Smooth muscle cell (in vitro differentiated cells): Measurements from ENCODE around the gene CPED1. TPM values are rescaled to one million over a fixed set of nuclear protein-coding genes. Genes with fewer than 3 reads are reported as not detected.
"Not testable (repeated sequence)": the region's sequence is repeated elsewhere in the genome, so short reads cannot be mapped to it uniquely, and the experiment has no call there.

Experiments
- DNase-seq: peaks from one replicate; lab custom pipeline; 2025; ENCODE audit not compliant: unreplicated experiment; lab: John Stamatoyannopoulos, UW
- H2AFZ ChIP-seq: fragments of 200-600 bp; sonication (generic); 2 replicates; pipeline ENCODE4 v1.6.0; 2016; ENCODE audit warnings: antibody characterized with exemption, low read depth, mild to moderate bottlenecking
- H3F3A ChIP-seq: fragments of 200-600 bp; sonication (generic); 2 replicates; pipeline ENCODE4 v1.6.0; 2017; ENCODE audit warnings: antibody characterized with exemption, low read depth
- H3K27ac ChIP-seq: fragments of 200-600 bp; sonication (generic); 2 replicates; pipeline ENCODE4 v1.5.1; 2016; ENCODE audit warnings: low read depth, mild to moderate bottlenecking
- H3K27me3 ChIP-seq: fragments of 200-600 bp; sonication (generic); 2 replicates; pipeline ENCODE4 v1.6.1; 2016; ENCODE audit warnings: low read depth, mild to moderate bottlenecking
- H3K36me3 ChIP-seq: fragments of 200-600 bp; sonication (generic); 2 replicates; pipeline ENCODE4 v1.5.1; 2016; ENCODE audit warnings: low read depth
- H3K4me1 ChIP-seq: fragments of 200-600 bp; sonication (generic); 2 replicates; pipeline ENCODE4 v1.5.1; 2016; ENCODE audit warnings: low read depth
- H3K4me2 ChIP-seq: fragments of 200-600 bp; sonication (generic); 2 replicates; pipeline ENCODE4 v1.6.0; 2016; ENCODE audit warnings: mild to moderate bottlenecking
- H3K4me3 ChIP-seq: fragments of 200-600 bp; sonication (generic); 2 replicates; pipeline ENCODE4 v1.5.1; 2016; ENCODE audit warnings: mild to moderate bottlenecking
- H3K79me2 ChIP-seq: fragments of 200-600 bp; sonication (generic); 2 replicates; pipeline ENCODE4 v1.6.0; 2016; ENCODE audit warnings: low read depth, mild to moderate bottlenecking
- H3K9ac ChIP-seq: fragments of 200-600 bp; sonication (generic); 2 replicates; pipeline ENCODE4 v1.6.0; 2016; ENCODE audit warnings: low read depth
- H3K9me3 ChIP-seq: fragments of 200-600 bp; sonication (generic); replicated peaks from 2 replicates; pipeline ENCODE4 v1.5.1; 2016; ENCODE audit warnings: low read depth
- H4K20me1 ChIP-seq: fragments of 200-600 bp; sonication (generic); 2 replicates; pipeline ENCODE4 v1.6.0; 2016; ENCODE audit warnings: low read depth
- CTCF ChIP-seq: fragments of 200-600 bp; sonication (generic); IDR thresholded peaks from 2 replicates; pipeline ENCODE4 v1.5.1; 2017; ENCODE audit warnings: borderline replicate concordance, mild to moderate bottlenecking, antibody characterized with exemption; ENCODE audit not compliant: insufficient read depth, poor library complexity, severe bottlenecking
- WGBS: methylation state at CpG from one replicate; pipeline ENCODE4 v1.1.7; 2016; ENCODE audit warnings: low lambda C conversion rate; 5-methylcytosine and 5-hydroxymethylcytosine counted together
- polyA plus RNA-seq: library from polyadenylated mRNA; unstranded; fragments of >200 nt; fragmentation: Nextera tagmentation; extraction: Ambion mirVana; gene quantifications from 2 replicates; pipeline ENCODE4 v1.2.1, GENCODE V29; 2016
- total RNA-seq: library from RNA; depleted of rRNA; stranded (reverse); fragments of >200 nt; gene quantifications from 2 replicates; pipeline ENCODE4 v1.2.3, GENCODE V29; 2014

Gene CPED1
- total and polyA plus RNA-seq, 2 experiments from 2014 or later = 9.5 to 12.9 TPM

- Histone ChIP-seq H3K4me2 (no peak overlapping the region), H3K27me3 (no peaks in the 10 kb centered on the region), H3K36me3 (no peaks in the 10 kb centered on the region), H2AFZ (no peak overlapping the region), H3K79me2 (no peaks in the 10 kb centered on the region), H3K4me1 (no peaks in the 10 kb centered on the region), H4K20me1 (no peaks in the 10 kb centered on the region), H3F3A (no peaks in the 10 kb centered on the region), H3K27ac (no peak overlapping the region), H3K9ac (no peak overlapping the region), H3K4me3 (no peak overlapping the region), H3K9me3 (no peaks in the 10 kb centered on the region)
- 90% methylated on average over 6 of the region's 6 CpGs for WGBS
- no peak for DNase-seq
- TF ChIP-seq CTCF = no peak
Measured at GRCh38 chr7:121286742-121287734, 298.5 kb downstream of the CPED1 start.

- no peaks in the 10 kb centered on the region for H4K20me1 ChIP-seq
- no peaks in the 10 kb centered on the region for H3K27me3 ChIP-seq
- no peaks in the 10 kb centered on the region for H3F3A ChIP-seq
- no peaks in the 10 kb centered on the region for H3K9me3 ChIP-seq
- H3K4me3 ChIP-seq = no peak overlapping the region
- H3K4me1 ChIP-seq = no peaks in the 10 kb centered on the region
- no peak overlapping the region for H3K4me2 ChIP-seq
- H2AFZ ChIP-seq = no peak overlapping the region
- TF ChIP-seq CTCF = no peak
- H3K79me2 ChIP-seq = no peaks in the 10 kb centered on the region
- H3K36me3 ChIP-seq = no peaks in the 10 kb centered on the region
- no peak overlapping the region for H3K9ac ChIP-seq
- no peak overlapping the region for H3K27ac ChIP-seq
- no peak for DNase-seq
Measured at GRCh38 chr7:121288894-121289293, 300.4 kb downstream of the CPED1 start.

GRCh38 chr7:121289930-121290329, 301.4 kb downstream of the CPED1 start:
- H3K4me2 ChIP-seq, H3K36me3 ChIP-seq, H3K4me1 ChIP-seq, H3K27ac ChIP-seq, H4K20me1 ChIP-seq, DNase-seq, H3K9ac ChIP-seq, H3K27me3 ChIP-seq, H3K9me3 ChIP-seq, H3K79me2 ChIP-seq, H3F3A ChIP-seq, H3K4me3 ChIP-seq, H2AFZ ChIP-seq: not testable (repeated sequence)
- 95% methylated on average over 5 of the region's 5 CpGs for WGBS

- H3K27me3 ChIP-seq = no peaks in the 10 kb centered on the region
- no peak overlapping the region for H2AFZ ChIP-seq
- H3K36me3 ChIP-seq = no peaks in the 10 kb centered on the region
- H3K27ac ChIP-seq = no peak overlapping the region
- no peaks in the 10 kb centered on the region for H3K9me3 ChIP-seq
- TF ChIP-seq CTCF = no peak
- no peaks in the 10 kb centered on the region for H3F3A ChIP-seq
- no peak overlapping the region for H3K9ac ChIP-seq
- H3K4me3 ChIP-seq = no peak overlapping the region
- DNase-seq = no peak
- H3K4me1 ChIP-seq = no peaks in the 10 kb centered on the region
- H4K20me1 ChIP-seq = no peaks in the 10 kb centered on the region
- 90% methylated on average over 2 of the region's 2 CpGs for WGBS
- no peak overlapping the region for H3K4me2 ChIP-seq
- no peaks in the 10 kb centered on the region for H3K79me2 ChIP-seq
Measured at GRCh38 chr7:121294448-121294992, 306.0 kb downstream of the CPED1 start.
